NAMALWA (cell line): ENCODE data around the gene ZNF844.
"Not testable (repeated sequence)": the region's sequence is repeated elsewhere in the genome, so short reads cannot be mapped to it uniquely, and the experiment has no call there.

Source experiments
- DNase-seq: peaks from one replicate; pipeline ENCODE4 v3.0.0-alpha.2; 2015; ENCODE audit warnings: low spot score

Gene ZNF844

DNA sequence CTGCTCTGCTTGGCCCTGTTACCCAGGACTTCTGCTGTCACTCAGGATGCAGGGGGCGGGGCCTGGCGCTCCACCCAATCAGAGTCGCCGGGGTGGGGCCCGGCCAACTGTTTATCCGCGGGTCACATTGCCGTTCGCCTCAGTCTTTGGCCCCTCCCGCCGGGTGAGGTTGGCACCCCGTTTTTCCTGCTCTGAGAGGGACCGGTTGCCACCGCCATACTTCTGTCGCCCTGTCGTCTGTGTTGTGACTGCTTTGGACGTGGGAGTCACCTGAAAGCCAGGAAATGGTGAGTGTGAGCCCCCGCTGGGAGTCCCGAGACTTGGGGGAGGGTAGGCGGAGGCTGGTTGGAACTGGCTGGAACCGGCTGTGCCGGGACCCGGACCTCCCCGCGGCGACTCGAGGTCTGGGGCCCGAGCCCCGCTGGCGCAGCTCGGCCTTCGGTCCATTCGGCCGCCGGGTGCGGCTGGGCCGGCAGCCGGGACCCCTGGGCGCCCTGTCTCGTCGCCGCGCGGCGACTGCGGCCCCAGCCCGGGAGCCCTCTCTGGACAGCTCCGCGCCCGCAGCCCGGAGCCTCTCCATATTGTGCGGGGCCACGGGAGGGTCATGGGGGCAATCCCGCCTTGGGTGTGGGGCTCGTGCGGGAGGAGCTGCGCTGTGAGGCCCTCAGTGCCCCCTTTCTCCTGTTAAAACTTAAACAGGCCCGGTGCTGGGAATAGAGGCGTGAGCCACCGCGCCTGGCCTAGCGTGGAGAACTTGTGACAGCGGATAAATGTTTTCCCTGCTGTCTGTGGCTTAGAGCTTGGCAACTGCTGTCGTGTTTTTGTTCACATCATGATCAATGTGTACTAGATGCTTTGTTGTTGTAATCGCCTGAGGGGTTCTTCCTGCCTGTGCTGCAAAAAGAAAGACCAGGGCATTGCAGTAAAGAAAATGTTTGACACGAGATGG, at the start of gene ZNF844:
ZNF844 (plus strand) TSS at position 142 of the 949 bp plus-strand sequence; CDS start at position 285, 143 bp downstream.
- peak; percentile 59 for DNase-seq

DNA sequence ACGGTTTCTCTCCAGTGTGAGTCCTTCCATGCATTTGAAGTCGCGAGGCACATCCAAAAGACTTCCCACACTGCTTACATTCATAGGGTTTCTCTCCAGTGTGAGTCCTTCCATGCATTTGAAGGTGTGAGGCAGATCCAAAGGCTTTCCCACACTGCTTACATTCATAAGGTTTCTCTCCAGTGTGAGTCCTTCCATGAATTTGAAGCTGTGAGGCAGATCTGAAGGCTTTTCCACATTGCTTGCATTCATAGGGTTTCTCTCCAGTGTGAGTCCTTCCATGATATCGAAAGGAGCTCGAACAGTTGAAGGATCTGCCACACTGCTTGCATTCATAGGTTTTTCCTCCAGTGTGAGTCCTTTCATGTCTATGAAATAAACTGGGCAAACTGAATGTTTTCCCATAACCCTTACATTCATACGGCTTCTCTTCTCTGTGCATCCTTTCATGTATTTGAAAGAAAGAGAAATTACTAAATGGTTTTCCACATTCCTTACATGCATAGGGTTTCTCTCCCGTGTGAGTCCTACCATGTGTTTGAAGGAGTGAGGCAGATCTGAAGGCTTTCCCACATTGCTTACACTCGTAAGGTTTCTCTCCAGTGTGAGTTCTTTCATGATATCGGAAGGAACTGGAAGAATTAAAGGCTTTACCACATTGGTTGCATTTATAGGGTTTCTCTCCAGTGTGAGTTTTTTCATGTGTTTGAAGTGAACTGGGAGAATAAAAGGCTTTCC, 49.3 kb upstream of the ZNF844 start:
- DNase-seq, result no peak

DNA sequence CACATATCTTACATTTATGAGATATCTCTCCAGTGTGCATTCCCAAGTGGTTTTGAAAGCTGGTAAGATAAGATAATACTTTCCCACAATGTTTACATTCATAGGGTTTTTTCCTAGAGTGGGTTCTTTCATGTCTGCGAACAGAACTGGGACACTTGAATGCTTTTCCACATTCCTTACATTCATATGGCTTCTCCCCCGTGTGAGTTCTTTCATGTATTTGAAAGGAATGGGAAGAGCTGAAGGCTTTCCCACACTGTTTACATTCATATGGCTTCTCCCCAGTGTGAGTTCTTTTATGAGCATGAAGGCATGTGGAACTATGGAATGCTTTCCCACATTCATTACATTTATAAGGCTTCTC, 48.8 kb upstream of the ZNF844 start:
- DNase-seq, result no peak

DNA sequence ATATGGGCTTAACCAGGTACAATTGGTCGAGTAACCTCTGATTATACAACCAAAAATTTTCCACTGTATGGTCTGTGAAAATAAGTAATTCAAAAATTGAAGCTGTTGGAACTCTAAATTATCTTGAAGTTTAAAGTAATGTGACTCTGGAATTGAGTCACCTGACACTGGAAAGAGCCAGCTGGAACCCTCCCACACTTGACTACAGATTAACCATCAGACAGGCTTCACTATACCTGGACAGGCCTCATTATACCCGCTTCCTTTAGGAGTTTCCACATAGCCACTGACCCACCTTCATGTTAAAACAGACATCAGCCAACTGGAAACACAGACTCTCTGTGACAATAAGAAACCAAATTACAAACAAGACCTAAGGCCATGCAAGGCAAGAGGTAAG, 30.3 kb upstream of the ZNF844 start:
- DNase-seq, result no peak

DNA sequence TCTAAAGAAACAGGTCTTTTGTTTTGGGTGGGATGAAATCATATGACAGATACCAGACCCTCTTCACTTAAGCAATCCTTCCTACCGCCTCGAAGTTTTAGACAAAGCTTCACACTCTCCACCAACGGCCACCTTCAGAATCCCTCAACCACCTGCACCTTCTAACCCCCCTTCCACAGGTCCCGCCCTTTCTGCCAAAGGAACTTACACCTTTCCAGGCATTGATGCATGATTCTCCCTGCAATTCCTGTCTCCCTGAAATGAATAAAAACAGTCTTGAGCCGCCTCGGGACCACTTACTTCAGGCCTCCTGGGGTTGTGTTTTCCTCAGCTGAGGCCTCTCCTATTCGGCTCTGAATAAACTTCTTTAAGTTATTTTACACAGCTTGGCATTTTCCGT, 29.9 kb upstream of the ZNF844 start:
- DNase-seq, result no peak

DNA sequence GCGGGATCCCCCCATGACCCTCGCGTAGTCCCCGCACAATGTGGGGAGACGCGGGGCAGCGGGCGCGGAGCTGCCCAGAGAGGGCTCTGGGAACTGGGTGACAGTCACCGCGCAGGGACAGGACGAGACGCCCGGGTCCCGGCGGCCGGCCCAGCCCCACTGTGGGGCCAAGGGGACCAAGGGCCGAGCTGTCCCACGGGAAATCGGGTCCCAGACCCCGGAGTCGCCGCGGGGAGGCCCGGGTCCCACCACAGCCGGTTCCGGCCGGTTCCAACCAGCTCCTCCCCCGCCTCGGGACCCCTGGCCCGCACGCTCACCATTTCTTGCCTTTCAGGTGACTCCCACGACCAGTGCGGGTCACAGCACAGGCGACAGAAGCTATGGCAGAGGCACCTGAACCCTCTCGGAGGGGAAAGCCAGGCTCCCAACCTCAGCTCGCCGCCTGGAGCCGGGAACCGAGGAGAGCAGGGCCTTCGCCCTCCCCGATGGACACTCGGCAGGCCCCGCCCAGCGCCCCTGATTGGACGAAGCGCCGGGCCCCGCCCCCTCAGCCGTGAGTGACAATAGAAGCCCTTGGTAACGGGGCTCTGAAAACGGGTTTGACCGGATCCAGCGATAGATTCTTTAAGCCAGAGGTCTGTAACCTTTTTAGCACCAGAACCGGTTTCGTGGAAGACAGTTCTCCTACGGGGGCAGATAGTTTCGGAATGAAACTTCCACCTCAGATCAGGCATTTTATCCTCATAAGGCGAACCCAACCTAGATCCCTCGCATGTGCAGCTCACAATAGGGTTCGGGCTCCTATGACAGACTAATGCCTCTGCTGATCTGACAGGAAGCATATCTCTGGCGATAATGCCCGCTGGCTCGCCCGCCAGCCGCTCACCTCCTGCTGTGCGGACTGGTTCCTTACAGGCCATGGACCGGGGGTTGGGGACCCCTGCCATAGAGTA, 29.0 kb upstream of the ZNF844 start, which contains the start of gene ZNF433:
ZNF433 (minus strand) TSS at position 460 of the 953 bp plus-strand sequence; CDS start at position 320, 140 bp downstream.
- peak; percentile 49 for DNase-seq

DNA sequence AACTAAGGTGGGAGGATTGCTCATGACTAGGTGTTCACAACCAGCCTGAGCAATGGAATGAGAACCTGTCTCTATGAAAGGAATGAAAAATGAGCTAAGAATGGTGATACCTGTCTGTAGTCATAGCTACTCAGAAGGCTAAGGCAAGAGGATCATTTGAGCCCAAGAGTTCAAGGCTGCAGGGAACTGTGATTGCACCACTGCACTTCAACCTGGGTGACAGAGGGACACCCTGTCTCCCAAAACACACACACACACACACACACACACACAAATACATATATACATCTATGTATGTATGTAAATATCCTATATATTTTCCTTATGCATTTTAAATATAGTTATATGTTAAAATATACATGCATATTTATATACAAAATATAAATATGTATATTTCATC, 21.6 kb upstream of the ZNF844 start:
- DNase-seq, result no peak

DNA sequence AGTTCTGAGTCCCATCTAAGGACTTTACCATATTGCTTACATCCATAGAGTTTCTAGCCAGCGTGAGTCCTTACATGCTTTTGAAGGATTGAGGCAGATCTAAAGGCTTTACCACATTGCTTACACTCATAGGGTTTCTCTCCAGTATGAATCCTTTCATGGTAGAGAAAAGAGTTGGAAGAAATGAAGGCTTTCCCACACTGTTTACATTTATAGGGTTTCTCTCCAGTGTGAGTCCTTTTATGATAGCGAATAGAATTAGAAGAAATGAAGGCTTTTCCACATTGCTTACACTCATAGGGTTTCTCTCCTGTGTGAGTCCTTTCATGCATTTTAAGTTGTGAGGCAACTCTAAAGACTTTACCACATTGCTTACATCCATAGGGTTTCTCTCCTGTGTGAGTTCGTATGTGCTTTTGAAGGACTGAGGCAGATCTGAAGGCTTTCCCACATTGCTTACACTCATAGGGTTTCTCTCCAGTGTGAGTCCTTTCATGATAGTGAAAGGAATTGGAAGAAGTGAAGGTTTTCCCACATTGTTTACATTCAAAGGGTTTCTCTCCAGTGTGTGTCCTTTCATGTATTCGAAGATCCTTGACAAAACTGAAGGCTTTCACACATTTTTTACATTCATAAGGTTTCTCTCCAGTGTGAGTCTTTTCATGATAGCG, 20.6 kb upstream of the ZNF844 start:
- DNase-seq, result no peak

DNA sequence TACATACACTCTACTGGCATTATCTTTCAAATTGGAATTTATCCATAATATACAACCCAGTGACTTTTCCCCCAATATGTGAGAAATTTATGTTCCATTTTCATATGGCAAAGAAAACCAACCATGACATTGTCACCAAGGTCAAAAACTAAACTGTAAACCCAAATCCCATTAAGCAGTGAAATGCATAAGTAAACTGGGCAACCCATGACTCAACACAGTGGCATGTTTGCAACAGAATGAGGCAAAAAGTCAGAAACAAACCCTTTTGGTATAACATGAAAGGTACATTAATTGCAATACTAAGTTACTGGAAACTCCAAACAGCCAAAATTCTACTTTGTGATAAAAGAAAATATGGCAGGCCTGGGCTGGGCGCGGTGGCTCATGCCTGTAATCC, 16.7 kb upstream of the ZNF844 start:
- DNase-seq, result no peak

DNA sequence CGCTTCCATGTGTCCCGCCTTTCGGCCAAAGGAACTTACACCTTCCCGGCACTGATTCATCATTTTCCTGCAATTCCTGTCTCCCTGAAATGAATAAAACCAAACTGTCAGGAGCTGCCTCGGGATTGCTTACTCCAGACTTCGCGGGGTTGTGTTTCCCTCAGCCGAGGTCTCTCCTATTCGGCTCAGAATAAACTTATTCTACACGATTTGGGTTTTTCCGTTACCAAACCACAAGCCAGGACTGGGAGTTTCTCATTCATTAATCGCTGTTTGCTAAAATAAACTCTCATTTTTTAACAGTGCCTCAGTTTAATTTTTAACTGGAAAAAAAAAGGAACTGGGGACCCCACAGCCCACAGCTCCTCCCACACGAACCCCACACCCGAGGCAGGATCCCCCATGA, 12.4 kb upstream of the ZNF844 start:
- DNase-seq, result no peak

DNA sequence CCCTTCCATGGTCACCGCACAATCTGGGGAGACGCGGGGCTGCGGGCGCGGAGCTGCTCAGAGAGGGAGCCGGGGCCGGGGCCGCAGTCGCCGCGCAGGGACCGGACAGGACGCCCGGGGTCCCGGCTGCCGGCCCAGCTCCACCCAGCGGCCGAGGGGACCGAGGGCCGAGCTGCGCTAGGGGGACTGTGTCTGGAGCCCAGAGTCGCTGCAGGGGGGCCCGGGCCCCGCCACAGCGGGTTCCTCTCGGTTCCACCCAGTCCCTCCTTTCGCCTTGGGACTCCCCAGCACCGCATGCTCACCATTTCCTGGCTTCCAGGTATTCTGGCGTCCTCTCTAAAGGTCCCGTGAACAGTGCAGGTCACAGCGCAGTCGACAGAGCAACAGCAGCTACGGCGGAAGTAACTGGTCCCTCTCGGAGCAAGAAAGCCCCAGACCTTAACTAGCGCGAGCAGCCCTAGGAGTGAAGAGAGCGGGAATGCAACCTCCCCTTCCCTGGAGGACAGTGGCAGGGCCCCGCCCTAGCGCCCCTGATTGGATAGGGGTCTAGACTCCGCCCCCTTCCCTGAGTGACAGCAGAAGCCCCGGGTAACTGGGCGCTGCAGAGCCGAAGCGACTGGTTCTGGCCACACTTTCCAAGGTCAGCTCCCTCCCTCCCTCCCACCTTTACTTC, 11.9 kb upstream of the ZNF844 start, which contains the start of gene ZNF878:
ZNF878 (minus strand) TSS at position 465 of the 673 bp plus-strand sequence; CDS start at position 305, 160 bp downstream.
- DNase-seq, result peak; percentile 53

DNA sequence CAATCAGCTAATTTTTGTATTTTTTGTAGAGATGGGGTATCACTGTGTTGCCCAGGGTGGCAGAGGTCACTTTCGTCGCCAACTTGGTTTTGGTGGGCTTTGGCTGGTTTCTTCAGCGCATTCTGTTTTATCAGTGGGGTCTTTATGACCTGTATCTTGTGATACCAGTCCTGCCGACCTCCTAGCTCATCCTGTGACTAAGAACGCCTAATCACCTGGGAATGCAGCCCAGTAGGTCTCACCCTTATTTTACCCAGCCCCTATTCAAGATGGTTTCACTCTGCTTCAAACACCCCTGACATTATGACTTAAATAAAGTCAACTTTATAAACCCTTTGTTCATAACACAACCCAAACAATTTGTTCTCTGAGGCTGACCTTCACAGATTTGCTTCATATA, 8.7 kb upstream of the ZNF844 start:
- DNase-seq, result no peak

DNA sequence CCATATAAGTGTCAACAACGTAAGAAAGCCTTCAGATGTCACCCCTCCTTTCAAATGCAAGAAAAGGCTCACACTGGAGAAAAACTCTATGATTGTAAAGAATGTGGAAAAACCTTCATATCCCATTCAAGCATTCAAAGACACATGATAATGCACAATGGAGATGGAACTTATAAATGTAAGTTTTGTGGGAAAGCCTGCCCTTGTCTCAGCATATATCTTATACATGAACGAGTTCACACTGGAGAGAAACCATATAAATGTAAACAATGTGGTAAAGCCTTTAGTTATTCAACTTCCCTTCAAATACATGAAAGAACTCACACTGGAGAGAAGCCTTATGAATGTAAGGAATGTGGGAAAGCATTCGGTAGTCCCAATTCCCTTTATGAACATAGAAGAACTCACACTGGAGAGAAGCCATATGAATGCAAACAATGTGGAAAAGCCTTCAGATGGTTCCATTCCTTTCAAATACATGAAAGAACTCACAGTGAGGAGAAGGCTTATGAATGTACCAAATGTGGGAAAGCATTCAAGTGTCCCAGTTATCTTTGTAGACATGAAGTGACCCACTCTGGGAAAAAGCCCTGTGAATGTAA, 11.1 kb downstream of the ZNF844 start:
- no peak for DNase-seq

DNA sequence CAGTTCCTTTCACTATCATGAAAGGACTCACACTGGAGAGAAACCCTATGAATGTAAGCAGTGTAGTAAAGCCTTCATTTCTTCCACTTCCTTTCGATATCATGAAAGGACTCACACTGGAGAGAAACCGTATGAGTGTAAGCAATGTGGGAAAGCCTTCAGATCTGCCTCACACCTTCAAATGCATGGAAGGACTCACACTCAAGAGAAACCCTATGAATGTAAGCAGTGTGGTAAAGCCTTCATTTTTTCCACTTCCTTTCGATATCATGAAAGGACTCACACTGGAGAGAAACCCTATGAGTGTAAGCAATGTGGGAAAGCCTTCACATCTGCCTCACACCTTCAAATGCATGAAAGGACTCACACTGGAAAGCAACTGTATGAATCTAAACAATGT, 11.8 kb downstream of the ZNF844 start:
- not testable (repeated sequence) for DNase-seq

DNA sequence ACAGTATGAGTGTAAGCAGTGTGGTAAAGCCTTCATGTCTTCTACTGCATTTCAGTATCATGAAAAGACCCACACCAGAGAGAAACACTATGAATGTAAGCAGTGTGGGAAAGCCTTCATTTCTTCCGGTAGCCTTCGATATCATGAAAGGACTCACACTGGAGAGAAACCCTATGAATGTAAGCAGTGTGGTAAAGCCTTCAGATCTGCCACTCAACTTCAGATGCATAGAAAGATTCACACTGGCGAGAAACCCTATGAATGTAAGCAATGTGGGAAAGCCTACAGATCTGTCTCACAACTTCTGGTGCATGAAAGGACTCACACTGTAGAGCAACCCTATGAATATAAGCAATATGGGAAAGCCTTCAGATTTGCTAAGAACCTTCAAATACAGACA, 12.8 kb downstream of the ZNF844 start:
- DNase-seq, result no peak

DNA sequence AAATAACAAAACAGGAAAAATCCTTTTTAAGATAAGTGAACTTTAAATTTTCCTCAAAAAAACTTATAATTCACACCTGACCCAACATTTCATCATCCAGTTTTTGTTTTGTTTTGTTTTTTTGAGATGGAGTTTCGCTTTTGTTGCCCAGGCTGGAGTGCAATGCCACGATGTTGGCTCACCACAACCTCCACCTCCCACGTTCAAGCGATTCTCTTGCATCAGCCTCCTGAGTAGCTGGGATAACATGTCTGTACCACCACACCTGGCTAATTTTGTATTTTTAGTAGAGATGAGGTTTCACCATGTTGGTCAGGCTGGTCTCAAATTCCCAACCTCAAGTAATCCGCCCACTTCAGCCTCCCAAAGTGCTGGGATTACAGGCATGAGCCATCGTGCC, 18.8 kb downstream of the ZNF844 start:
- DNase-seq, result not testable (repeated sequence)

DNA sequence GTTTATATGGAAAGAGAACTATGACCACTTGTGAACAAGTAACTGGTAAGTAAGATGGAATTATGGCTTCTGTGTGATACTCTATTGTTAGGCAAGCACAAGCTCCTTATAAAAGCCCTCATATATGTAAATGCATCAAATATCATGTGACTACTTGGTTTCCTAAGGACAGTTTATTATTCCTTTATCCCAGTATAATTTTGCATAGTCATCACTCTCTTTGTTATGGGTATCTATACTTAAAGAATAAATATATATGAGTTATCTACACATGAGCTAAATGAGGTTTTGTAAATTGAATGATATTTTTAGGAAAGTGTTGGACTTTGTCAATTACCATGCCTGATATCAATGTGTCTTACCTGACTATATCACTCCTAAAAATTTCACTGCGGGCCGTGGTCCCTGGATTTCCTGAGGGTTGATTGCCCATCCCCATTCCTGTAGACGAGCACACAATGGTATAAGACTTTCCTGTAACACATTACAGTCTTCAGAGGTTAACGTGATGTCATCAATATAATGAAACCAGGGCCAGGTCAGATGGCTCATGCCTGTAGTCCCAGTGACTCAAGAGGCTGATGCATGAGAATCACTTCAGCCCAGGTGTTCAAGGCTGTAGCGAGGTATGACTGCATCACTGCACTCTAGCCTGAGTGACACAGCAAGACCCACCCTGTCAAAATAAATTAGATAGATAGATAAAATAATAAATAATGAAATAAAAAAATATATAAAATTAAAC, 20.7 kb downstream of the ZNF844 start:
- no peak for DNase-seq

DNA sequence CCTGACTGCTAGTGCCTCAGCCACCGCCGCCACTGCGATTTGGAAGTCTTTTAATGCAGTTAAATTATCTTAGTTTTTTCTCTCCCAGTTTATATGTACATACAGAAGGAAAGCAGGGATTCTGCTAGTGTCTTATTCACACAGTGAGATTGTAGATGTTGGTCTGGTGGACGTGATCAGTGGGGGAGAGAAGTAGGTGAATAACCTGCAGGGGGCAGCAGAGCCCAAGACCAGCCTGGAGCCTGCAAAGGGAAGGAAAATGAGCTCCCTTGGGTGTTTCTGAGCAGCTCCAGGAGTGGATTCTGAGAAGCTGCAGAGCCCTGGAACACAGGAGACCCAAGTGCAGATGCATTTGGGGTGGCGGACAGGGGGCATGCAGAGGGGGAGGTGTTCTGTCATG, 26.3 kb downstream of the ZNF844 start:
- peak; percentile 60 for DNase-seq

DNA sequence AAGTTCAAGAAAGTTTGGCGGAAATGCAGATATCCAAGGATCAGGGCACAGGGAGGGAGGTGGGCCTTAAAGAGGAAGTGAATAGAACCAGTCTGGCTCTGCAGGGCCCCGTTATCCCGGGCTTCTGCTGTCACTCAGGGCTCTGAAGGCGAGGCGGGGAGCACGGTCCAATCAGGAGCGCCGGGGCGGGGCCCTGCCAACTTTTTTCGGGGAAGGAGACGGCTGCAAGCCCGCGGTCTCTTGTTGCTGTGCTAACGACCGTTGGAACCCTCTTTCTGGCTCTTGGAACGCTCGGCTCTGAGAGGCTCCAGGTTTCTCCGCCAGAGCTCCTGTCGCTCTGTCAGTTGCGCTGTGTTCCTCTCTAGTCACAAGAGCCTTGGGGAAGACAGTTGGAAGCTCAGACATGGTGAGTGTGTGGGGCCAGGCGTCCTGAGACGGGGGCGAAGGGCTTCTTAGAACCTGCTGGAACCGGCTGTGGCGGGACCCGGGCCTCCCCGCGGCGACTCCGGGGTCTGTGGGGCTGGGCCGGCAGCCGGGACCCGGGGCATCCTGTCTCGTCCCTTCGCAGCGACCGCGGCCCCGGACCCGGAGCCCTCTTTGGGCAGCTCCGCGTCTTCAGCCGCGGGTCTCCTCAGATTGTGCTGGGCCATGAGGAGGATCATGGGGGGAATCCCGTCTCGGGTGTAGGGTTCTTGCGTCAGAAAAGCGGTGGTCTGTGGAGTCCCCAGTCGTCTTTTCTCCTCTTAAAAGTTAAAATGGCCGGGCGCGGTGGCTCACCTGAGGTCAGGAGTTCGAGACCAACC, 27.7 kb downstream of the ZNF844 start:
- peak; percentile 65 for DNase-seq
